Upper lobe of left lung (tissue), 6 donors: ENCODE measurements around the gene C1QTNF3. TPM values are rescaled to one million over a fixed set of nuclear protein-coding genes. Genes with fewer than 3 reads are reported as not detected.

ENCODE experiments used
- ATAC-seq, 2 donors: fragments of 200-7000 bp; cut with Tn5 transposase; one replicate each; pipeline ENCODE4 v1.9.1; 2022; ENCODE audit warnings: mild to moderate bottlenecking in 2 of 2, moderate library complexity in 2 of 2; ENCODE audit not compliant: low FRiP score in 2 of 2
- DNase-seq, 2 donors: peaks; one replicate each; pipeline ENCODE4 v3.0.0-alpha.2; 2019 to 2020
- H3K27ac ChIP-seq, 4 donors: fragments of 200-600 bp; sonication (generic); one replicate each; pipeline ENCODE4 v1.5.1; 2016 to 2019
- H3K27me3 ChIP-seq, 4 donors: fragments of 200-600 bp; sonication (generic); one replicate each; pipeline ENCODE4 v1.5.1; 2017 to 2019
- H3K36me3 ChIP-seq, 4 donors: fragments of 200-600 bp; sonication (generic); one replicate each; pipeline ENCODE4 v1.5.1; 2016 to 2019
- H3K4me1 ChIP-seq, 4 donors: fragments of 200-600 bp; sonication (generic); one replicate each; pipeline ENCODE4 v1.5.1; 2018 to 2019
- H3K4me3 ChIP-seq, 4 donors: fragments of 200-600 bp; sonication (generic); one replicate each; pipeline ENCODE4 v1.5.1; 2017 to 2019; ENCODE audit warnings: mild to moderate bottlenecking in 2 of 4, moderate library complexity in 1 of 4
- H3K9me3 ChIP-seq, 4 donors: fragments of 200-600 bp; sonication (generic); one replicate each; pipeline ENCODE4 v1.5.1; 2018 to 2019
- CTCF ChIP-seq, 6 experiments: fragments of 450-650 bp in 4 of 6; fragments of 200-600 bp in 2 of 6; sonication (generic) in 2 of 6; IDR thresholded peaks; one replicate each; pipeline ENCODE4 v1.5.1; 2016 to 2019; ENCODE audit warnings: antibody characterized with exemption in 6 of 6
- EP300 ChIP-seq, 4 donors: sonication (generic); formaldehyde crosslinking; IDR thresholded peaks; one replicate each; pipeline ENCODE4 v1.5.1; 2017; ENCODE audit warnings: antibody characterized with exemption in 4 of 4, control low read depth in 2 of 4
- POLR2A ChIP-seq, 4 donors: fragments of 450-650 bp; IDR thresholded peaks; one replicate each; pipeline ENCODE4 v1.5.1; 2016 to 2017; ENCODE audit warnings: antibody characterized with exemption in 4 of 4, mild to moderate bottlenecking in 2 of 4
- POLR2AphosphoS5 ChIP-seq, 2 donors: sonication (generic); formaldehyde crosslinking; IDR thresholded peaks; one replicate each; pipeline ENCODE4 v1.5.1; 2017; ENCODE audit warnings: antibody characterized with exemption in 2 of 2
- WGBS, 2 donors: methylation state at CpG; one replicate each; pipeline ENCODE4 v1.1.5; 2017 to 2018; 5-methylcytosine and 5-hydroxymethylcytosine counted together
- total RNA-seq, 6 donors: library from RNA; depleted of rRNA in 4 of 6; stranded (reverse); fragments of >200 nt in 4 of 6; gene quantifications; one replicate each; pipeline versions ENCODE4 v1.1.0 to v1.2.1, GENCODE V29; 2016 to 2021
- donor health status: DM: no; HTN: no; CAD: no; lungs with moderate emphysema.
- donor health status: DM: no; HTN: yes; CAD: no; lungs with severe emphysema.

Gene C1QTNF3
- total RNA-seq, 6 donors from 2014 or later: 3.2 to 16.8 (median 9.3) TPM

GRCh38 chr5:33985447-33985846 is 57.6 kb downstream of the C1QTNF3 start:
- Histone ChIP-seq H3K4me1 (peaks cover 0 to 6% (median 3%) of the 10 kb centered on the region in 4 donors), H3K36me3 (peaks cover 14 to 30% (median 19%) of the 10 kb centered on the region in 4 donors), H3K9me3 (no peaks in the 10 kb centered on the region), H3K27ac (no peak overlapping the region), H3K27me3 (no peaks in the 10 kb centered on the region), H3K4me3 (no peak overlapping the region)
- no peak for ATAC-seq
- DNase-seq: no peak
- 93 to 97% methylated on average over 6 of the region's 6 CpGs for WGBS, 2 donors
- TF ChIP-seq EP300 (IDR thresholded peaks at IDR 0.05) (no peak), CTCF (IDR thresholded peaks at IDR 0.05) (no peak), POLR2AphosphoS5 (IDR thresholded peaks at IDR 0.05) (no peak), POLR2A (IDR thresholded peaks at IDR 0.05) (no peak)

DNA sequence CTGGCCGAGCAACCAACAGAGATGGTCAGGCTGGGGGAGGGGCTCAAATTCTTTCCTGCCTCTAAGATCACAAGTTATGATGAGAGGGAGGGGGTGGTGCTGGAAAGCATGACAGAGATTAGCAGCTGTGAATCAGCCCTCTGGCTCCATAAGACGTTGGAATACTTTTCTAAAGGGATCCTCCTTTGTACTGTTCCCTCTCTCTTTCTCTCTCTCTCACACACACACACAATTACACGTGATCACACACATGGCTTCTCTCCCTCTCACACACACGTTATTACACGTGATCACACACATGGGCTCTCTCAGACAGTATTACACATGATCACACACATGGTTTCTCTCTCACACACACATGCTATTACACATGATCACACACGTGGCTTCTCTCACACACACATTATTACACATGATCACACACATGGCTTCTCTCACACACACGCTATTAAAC is 58.3 kb downstream of the C1QTNF3 start, which contains the start of gene SLC45A2:
TSS of gene SLC45A2 (minus strand) at position 23 of the 454 bp plus-strand sequence. CDS start 110 bp downstream, outside the sequence.
- DNase-seq (no peak), ATAC-seq (no peak)
- TF ChIP-seq POLR2AphosphoS5 (IDR thresholded peaks at IDR 0.05) (no peak), CTCF (IDR thresholded peaks at IDR 0.05) (no peak), POLR2A (IDR thresholded peaks at IDR 0.05) (no peak)
- Histone ChIP-seq H3K4me1 (peaks cover 0 to 6% (median 3%) of the 10 kb centered on the region in 4 donors), H3K9me3 (no peaks in the 10 kb centered on the region), H3K27ac (no peak within 1 kb of the TSS), H3K4me3 (no peak within 1 kb of the TSS), H3K27me3 (no peaks in the 10 kb centered on the region), H3K36me3 (peaks cover 14 to 30% (median 19%) of the 10 kb centered on the region in 4 donors)
- WGBS, 2 donors: 78 to 81% methylated on average over 7 of the region's 7 CpGs

- peak in 1 of 2 donors; percentile 52 for DNase-seq
- WGBS, 2 donors: 98% methylated on average over 15 of the region's 15 CpGs; no CpG with 5 or more reads in 1 of the 2 donors
Measured at GRCh38 chr5:33984178-33984577, 58.8 kb downstream of the C1QTNF3 start.

DNA sequence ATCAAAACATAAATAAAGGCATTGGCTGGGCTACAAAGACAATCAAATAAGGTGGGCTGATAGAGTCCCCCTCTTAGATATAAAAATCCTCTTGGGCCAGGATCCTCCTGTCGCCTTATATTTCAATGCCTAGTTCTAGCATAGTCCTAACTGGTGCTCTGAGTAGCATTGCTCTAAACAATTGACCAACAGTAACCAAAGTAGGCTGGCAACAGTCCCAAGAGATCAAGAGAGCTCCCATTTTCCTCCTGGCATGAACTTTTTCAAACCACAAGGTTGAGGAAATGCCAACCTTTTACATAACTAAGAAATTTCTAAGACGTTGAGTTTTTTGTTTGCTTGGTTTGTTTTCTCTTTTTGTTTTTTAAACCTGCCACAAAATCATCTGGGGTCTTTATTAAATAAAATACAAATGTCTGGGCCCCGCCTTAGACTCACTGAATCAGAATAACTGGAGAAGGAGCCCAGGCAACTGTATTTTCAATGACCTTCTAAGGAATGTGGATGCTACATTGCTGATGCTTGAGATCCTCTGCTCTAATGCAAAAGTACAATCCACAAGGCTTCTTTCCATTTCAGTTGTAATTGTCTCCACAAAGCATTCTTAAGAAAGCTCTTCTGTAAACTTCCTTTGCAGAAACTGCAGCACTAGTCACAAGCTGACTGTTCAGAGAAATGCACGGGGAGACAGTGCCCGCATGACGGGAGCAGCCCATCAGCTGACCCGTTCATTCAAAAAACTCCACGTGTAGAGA is 61.4 kb downstream of the C1QTNF3 start:
- ATAC-seq (no peak), DNase-seq (no peak)
- H3K9me3 ChIP-seq: no peaks in the 10 kb centered on the region
- no peak for TF ChIP-seq CTCF (IDR thresholded peaks at IDR 0.05)
- TF ChIP-seq POLR2AphosphoS5 (IDR thresholded peaks at IDR 0.05): no peak
- TF ChIP-seq POLR2A (IDR thresholded peaks at IDR 0.05): no peak
- no peak for TF ChIP-seq EP300 (IDR thresholded peaks at IDR 0.05)
- peaks cover 0 to 6% (median 3%) of the 10 kb centered on the region in 4 donors for H3K4me1 ChIP-seq
- no peak overlapping the region for H3K27ac ChIP-seq
- no peak overlapping the region for H3K4me3 ChIP-seq
- 59 to 73% methylated on average over 8 of the region's 8 CpGs for WGBS, 2 donors
- peaks cover 0 to under 1% (median 0%) of the 10 kb centered on the region in 4 donors for H3K36me3 ChIP-seq
- H3K27me3 ChIP-seq: no peaks in the 10 kb centered on the region

More at GRCh38 chr5:33984178-33984577, 58.8 kb downstream of the C1QTNF3 start:
- TF ChIP-seq CTCF (IDR thresholded peaks at IDR 0.05): no peak
- no peak for TF ChIP-seq EP300 (IDR thresholded peaks at IDR 0.05)
- TF ChIP-seq POLR2A (IDR thresholded peaks at IDR 0.05): no peak
- TF ChIP-seq POLR2AphosphoS5 (IDR thresholded peaks at IDR 0.05): no peak
- peaks cover 0 to 6% (median 3%) of the 10 kb centered on the region in 4 donors for H3K4me1 ChIP-seq
- no peak overlapping the region for H3K27ac ChIP-seq
- H3K9me3 ChIP-seq: no peaks in the 10 kb centered on the region
- ATAC-seq: peak in 1 of 2 donors; percentile 56
- no peaks in the 10 kb centered on the region for H3K27me3 ChIP-seq
- H3K36me3 ChIP-seq: peaks cover 14 to 27% (median 18%) of the 10 kb centered on the region in 4 donors
- H3K4me3 ChIP-seq: no peak overlapping the region
